Heart left ventricle (tissue), 13 donors: ENCODE data around the gene CD9.

Experiments used
- POLR2A ChIP-seq, 2 donors: fragments of 450-650 bp; IDR thresholded peaks; one replicate each; pipeline ENCODE4 v1.6.1; 2017; ENCODE audit warnings: antibody characterized with exemption in 2 of 2, mild to moderate bottlenecking in 2 of 2, moderate library complexity in 2 of 2
- TF ChIP-seq, protein P1 (sequence below), 12 donors: fragments of 200-600 bp; sonication (generic) in 4 of 12; IDR thresholded peaks; one replicate each; pipeline versions ENCODE4 v1.5.0 to v1.8.0; 2018 to 2022; ENCODE audit warnings: antibody characterized with exemption in 12 of 12, mild to moderate bottlenecking in 5 of 12
- donor health status: ischemic (EF 13 %, LVEDD 7.1; RV severe dilation, severe dysfunction).
- donor health status: DM: no; HTN: yes; CAD: no.
- donor health status: DM: no; HTN: no; CAD: no.
- donor health status: ischemic (EF 25% LVEDD 6.9; RV normal size, moderate dysfunction).
- donor health status: ischemic (EF 25% LVEDD 5.7; RV mildly dilated, moderate dysfunction).
- donor health status: ischemic (EF 35%, LVEDD 5.7; RV mildly dilated, moderate dysfunction).
- donor health status: nonischemic (EF 11% LVEDD 7.7; RV severe dilation, severe dysfunction).
- donor health status: DM: yes; HTN: yes; CAD: no.
- donor health status: PGD.
- donor health status: ischemic (EF 29% LVEDD 5.4; RV normal size, mild dysfunction).
- donor health status: nonischemic (EF 23%, LVEDD 6.1; RV moderate dilation, normal function).

DNA sequence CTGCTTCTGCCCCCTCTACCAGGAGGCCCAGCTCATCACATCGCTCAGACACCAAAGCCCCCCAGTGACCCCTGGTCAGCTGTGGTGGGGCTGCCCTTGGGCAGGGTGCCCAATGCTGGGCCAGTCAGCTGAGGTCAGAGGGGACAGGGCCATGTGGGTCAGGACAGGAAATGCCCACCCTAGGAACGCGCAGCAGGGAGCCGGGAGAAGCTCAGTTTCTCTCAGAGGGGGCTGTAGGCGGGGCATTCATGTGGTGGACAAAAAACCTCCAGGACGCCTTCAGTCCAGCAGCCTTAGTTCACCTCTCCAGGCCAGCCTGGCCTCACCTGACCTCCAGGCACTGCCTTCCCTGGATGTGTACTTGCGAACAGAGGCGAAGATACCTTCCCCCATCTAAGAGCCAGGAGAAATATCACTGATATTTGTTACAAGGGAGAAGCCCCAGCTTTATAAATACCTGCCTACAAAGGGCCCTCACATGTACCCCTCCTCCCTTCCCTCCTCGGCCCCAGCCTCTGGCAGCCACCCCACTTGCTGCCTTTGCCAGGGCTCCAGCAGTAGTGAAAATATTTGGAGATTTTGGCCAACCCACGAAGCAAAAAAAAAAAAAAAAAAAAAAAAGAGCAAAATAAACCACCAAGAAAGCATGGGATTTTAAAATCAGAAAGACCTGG, 68.4 kb downstream of the CD9 start:
- TF ChIP-seq POLR2A (IDR thresholded peaks at IDR 0.05): no peak
- TF ChIP-seq, protein P1, sequence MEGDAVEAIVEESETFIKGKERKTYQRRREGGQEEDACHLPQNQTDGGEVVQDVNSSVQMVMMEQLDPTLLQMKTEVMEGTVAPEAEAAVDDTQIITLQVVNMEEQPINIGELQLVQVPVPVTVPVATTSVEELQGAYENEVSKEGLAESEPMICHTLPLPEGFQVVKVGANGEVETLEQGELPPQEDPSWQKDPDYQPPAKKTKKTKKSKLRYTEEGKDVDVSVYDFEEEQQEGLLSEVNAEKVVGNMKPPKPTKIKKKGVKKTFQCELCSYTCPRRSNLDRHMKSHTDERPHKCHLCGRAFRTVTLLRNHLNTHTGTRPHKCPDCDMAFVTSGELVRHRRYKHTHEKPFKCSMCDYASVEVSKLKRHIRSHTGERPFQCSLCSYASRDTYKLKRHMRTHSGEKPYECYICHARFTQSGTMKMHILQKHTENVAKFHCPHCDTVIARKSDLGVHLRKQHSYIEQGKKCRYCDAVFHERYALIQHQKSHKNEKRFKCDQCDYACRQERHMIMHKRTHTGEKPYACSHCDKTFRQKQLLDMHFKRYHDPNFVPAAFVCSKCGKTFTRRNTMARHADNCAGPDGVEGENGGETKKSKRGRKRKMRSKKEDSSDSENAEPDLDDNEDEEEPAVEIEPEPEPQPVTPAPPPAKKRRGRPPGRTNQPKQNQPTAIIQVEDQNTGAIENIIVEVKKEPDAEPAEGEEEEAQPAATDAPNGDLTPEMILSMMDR (IDR thresholded peaks at IDR 0.05): no peak
